Sciatic nerve (tissue), 2 donors: ENCODE results near the gene VN1R2. TPM values are rescaled to one million over a fixed set of nuclear protein-coding genes. Genes with fewer than 3 reads are reported as not detected.

Experiments used
- ATAC-seq: fragments of 200-7000 bp; cut with Tn5 transposase; one replicate; pipeline ENCODE4 v1.9.1; 2020; ENCODE audit warnings: mild to moderate bottlenecking, moderate library complexity
- DNase-seq: peaks from one replicate; pipeline ENCODE4 v3.0.0-alpha.2; 2020; ENCODE audit warnings: low spot score
- intact Hi-C: fragments of 100-400 bp; cut with DNase I; formaldehyde crosslinking; loops from one replicate; pipeline ENCODE4 v1.14.2; 2022
- total RNA-seq: library from RNA; stranded (reverse); fragmentation: NEBNext Ultra II Directional; extraction: Animal tissue kit (Norgen Biotek cat#: 25700); gene quantifications from one replicate; pipeline ENCODE4 v1.2.1, GENCODE V29; 2021
- donor health status: DM: no; HTN: no; CAD: no.
- donor health status: DM: no; HTN: no; CAD: no.

Gene VN1R2
- total RNA-seq, 1 donor from 2014 or later = not detected

DNA sequence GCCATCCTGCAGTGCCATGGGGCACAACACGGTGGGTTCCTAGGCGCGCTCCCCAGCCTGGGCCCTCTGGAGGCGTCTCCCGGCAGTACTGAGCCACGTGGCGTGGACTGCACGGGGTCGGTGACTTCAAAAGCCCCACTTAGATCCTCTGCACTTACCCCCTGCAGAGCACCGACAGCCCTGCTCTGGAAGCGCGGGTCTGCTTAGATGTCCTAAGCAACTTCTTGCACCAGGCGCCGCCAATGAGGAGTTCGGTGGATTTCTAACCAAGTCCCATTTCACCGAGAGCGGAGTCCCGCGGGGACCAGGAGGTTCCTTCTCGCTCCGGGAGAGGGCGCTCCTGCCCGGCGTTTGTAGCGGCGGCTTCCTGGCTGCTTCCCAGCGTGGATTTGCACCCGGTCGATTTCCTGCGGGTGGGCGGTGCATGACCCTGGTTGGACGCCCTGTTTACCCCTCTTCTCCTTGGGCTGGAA lies 50.3 kb downstream of the VN1R2 start:
- ATAC-seq (no peak), DNase-seq (no peak)
- intact Hi-C loops = no loop called here

Other genes starting within 250 kb of the VN1R2 start
- not detected for gene ERVV-1, start 244.4 kb upstream of the VN1R2 start, total RNA-seq
- not detected for gene ERVV-2, start 213.6 kb upstream of the VN1R2 start, total RNA-seq
- gene ZNF160, start 154.9 kb upstream of the VN1R2 start, total RNA-seq = 48.1 TPM
- 12.6 TPM for gene ZNF415, start 125.4 kb upstream of the VN1R2 start, total RNA-seq
- gene ZNF347, start 99.2 kb upstream of the VN1R2 start, total RNA-seq = 20.2 TPM
- 8.4 TPM for gene ZNF665, start 64.9 kb upstream of the VN1R2 start, total RNA-seq
- gene ZNF677, start 3.4 kb upstream of the VN1R2 start, total RNA-seq = 27.0 TPM
- gene VN1R4, start 9.4 kb downstream of the VN1R2 start, total RNA-seq = not detected
- gene ZNF845, start 75.5 kb downstream of the VN1R2 start, total RNA-seq = 8.3 TPM
- 16.1 TPM for gene ZNF525, start 107.4 kb downstream of the VN1R2 start, total RNA-seq
- gene ZNF765, start 136.9 kb downstream of the VN1R2 start, total RNA-seq = 17.1 TPM
- 10.4 TPM for gene ZNF761, start 173.7 kb downstream of the VN1R2 start, total RNA-seq
- gene ZNF813, start 209.4 kb downstream of the VN1R2 start, total RNA-seq = 3.3 TPM